ENCODE measurements around the gene PIM3.

PIM3 gene

DNA sequence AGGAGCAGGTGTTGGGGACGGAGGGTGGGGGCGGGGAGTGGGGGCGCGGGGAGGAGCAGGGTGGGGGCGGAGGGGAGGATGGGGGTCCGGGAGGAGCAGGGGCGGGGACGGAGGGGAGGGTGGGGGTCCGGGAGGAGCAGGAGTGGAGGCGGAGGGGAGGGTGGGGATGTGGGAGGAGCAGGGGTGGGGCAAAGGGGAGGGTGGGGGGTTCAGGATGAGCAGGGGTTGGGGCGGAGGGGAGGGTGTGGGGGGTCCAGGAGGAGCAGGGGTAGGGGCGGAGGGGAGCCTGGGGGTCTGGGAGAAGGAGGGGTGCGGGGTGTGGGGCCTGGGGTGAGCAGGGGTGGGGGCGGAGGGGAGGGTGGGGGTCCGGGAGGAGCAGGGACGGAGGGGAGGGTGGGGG lies 25.0 kb upstream of the PIM3 start:
- H3K27ac ChIP-seq (ENCODE audit: low read length, poor library complexity, severe bottlenecking), result no peak overlapping the region
- WGBS, result 0% methylated on average over 1 of the region's 16 CpGs
- DNase-seq, result no peak
- H2BK15ac ChIP-seq (ENCODE audit: low read depth, poor library complexity, severe bottlenecking), result no peak overlapping the region
- peaks cover 0 to 5% of the 10 kb centered on the region in 2 experiments for H3K36me3 ChIP-seq (ENCODE audit: control insufficient read depth in 1 of 2, insufficient read depth in 2 of 2, low read depth in 1 of 2, low read length in 2 of 2)
- H3K9ac ChIP-seq (ENCODE audit: low read length), result no peak overlapping the region
- H3K9me3 ChIP-seq (ENCODE audit: control insufficient read depth, low read length), result no peaks in the 10 kb centered on the region
- no peak overlapping the region for H2AK5ac ChIP-seq (ENCODE audit: low read length, severe bottlenecking)
- no peak overlapping the region for H3K4ac ChIP-seq (ENCODE audit: low read depth in 1 of 2, low read length in 2 of 2)
- H3K27me3 ChIP-seq (ENCODE audit: control insufficient read depth in 1 of 2, insufficient read depth in 1 of 2, low read length in 2 of 2), result no peaks in the 10 kb centered on the region
- peak overlapping the region in 1 of 2 experiments; percentile 30 for H3K4me3 ChIP-seq (ENCODE audit: insufficient read depth in 1 of 2, low read depth in 1 of 2, low read length in 2 of 2)
- H2BK120ac ChIP-seq (ENCODE audit: low read depth, low read length), result peak overlapping the region; percentile 67
- no peak overlapping the region for H3K23ac ChIP-seq (ENCODE audit: low read length in 2 of 2)
- no peak overlapping the region for H3K14ac ChIP-seq (ENCODE audit: low read length in 2 of 2)
- peaks cover 38% of the 10 kb centered on the region for H3K4me1 ChIP-seq (ENCODE audit: control insufficient read depth, insufficient read depth, low read depth, low read length)
- H4K8ac ChIP-seq (ENCODE audit: low read length), result no peak overlapping the region
- H3K4me2 ChIP-seq (ENCODE audit: low read length, poor library complexity, severe bottlenecking), result peak overlapping the region; percentile 27
- H3K79me1 ChIP-seq (replicated peaks; ENCODE audit: low read length, poor library complexity, severe bottlenecking), result no peaks in the 10 kb centered on the region
- no peak overlapping the region for H3K18ac ChIP-seq (ENCODE audit: low read depth in 1 of 2, low read length in 2 of 2)
- no peak overlapping the region for H2BK5ac ChIP-seq (ENCODE audit: low read depth, low read length, poor library complexity, severe bottlenecking)
- H2AFZ ChIP-seq (ENCODE audit: low read depth, low read length), result no peak overlapping the region
- H4K91ac ChIP-seq (ENCODE audit: low read length), result no peak overlapping the region
- H2BK12ac ChIP-seq (ENCODE audit: low read length in 2 of 2), result no peak overlapping the region

DNA sequence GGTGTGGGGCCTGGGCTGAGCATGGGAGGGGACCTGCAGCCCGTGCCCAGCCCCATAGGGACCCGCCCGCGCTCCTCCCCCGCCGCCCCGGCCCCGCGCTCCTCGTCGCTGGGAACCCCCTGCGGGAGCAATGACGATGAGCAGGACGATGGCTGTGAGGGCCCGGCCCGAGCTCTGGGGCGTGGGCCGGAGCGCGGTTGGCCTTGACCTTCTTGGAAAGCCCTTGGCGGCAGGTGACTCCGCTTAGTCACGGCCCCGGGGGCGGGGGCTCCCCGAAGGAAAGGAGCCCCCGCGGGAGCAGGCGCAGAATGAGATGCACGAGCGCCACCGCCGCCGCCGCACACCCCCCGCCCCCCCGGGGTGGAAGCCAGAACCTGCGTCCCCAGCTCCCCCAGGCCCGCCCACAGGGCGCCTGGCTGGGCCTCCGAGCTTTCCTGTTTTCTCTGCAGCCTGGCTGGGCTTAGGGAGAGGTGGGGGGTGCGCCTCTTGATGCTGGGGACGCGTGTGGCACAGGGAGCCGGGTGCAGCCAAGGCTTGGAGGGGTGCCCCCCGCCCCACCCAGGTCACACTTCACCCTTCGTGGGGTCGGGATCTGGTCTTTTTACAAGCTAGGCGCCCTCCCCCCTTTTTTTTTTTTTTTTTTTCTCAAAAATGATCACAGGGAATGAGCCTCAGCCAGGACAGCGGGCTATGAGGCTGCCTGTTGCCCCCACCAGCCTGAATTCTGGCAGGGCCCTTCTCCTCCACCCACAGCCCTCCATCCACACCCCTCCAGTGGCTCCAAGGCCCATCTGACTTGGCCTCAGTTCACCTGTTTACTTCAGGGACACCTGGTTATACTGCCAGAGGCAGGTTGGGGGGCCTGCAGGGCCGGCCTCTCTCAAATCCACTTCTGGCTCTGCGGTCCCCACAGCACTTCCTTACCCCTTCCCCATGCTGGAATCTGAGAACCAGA lies 24.3 kb upstream of the PIM3 start:
- H2BK120ac ChIP-seq (ENCODE audit: low read depth, low read length), result peak overlapping the region; percentile 67
- peak overlapping the region; percentile 10 for H4K8ac ChIP-seq (ENCODE audit: low read length)
- H3K36me3 ChIP-seq (ENCODE audit: control insufficient read depth in 1 of 2, insufficient read depth in 2 of 2, low read depth in 1 of 2, low read length in 2 of 2), result peaks cover 0 to 5% of the 10 kb centered on the region in 2 experiments
- no peak overlapping the region for H2AK5ac ChIP-seq (ENCODE audit: low read length, severe bottlenecking)
- H3K4ac ChIP-seq (ENCODE audit: low read depth in 1 of 2, low read length in 2 of 2), result peak overlapping the region in 1 of 2 experiments; percentile 88
- no peaks in the 10 kb centered on the region for H3K9me3 ChIP-seq (ENCODE audit: control insufficient read depth, low read length)
- H3K27ac ChIP-seq (ENCODE audit: low read length, poor library complexity, severe bottlenecking), result no peak overlapping the region
- no peak overlapping the region for H2AFZ ChIP-seq (ENCODE audit: low read depth, low read length)
- H4K91ac ChIP-seq (ENCODE audit: low read length), result peak overlapping the region; percentile 89
- peak overlapping the region; percentile 71 to 89 for H2BK12ac ChIP-seq (ENCODE audit: low read length in 2 of 2)
- no peak overlapping the region for H3K23ac ChIP-seq (ENCODE audit: low read length in 2 of 2)
- DNase-seq, result peak; percentile 94
- H2BK5ac ChIP-seq (ENCODE audit: low read depth, low read length, poor library complexity, severe bottlenecking), result no peak overlapping the region
- peak overlapping the region; percentile 77 for H3K4me2 ChIP-seq (ENCODE audit: low read length, poor library complexity, severe bottlenecking)
- H3K4me3 ChIP-seq (ENCODE audit: insufficient read depth in 1 of 2, low read depth in 1 of 2, low read length in 2 of 2), result peak overlapping the region in 1 of 2 experiments; percentile 34
- peaks cover 34% of the 10 kb centered on the region for H3K4me1 ChIP-seq (ENCODE audit: control insufficient read depth, insufficient read depth, low read depth, low read length)
- H3K18ac ChIP-seq (ENCODE audit: low read depth in 1 of 2, low read length in 2 of 2), result peak overlapping the region; percentile 56 to 79
- H3K27me3 ChIP-seq (ENCODE audit: control insufficient read depth in 1 of 2, insufficient read depth in 1 of 2, low read length in 2 of 2), result no peaks in the 10 kb centered on the region
- H3K14ac ChIP-seq (ENCODE audit: low read length in 2 of 2), result no peak overlapping the region
- H3K9ac ChIP-seq (ENCODE audit: low read length), result peak overlapping the region; percentile 11
- H3K79me1 ChIP-seq (replicated peaks; ENCODE audit: low read length, poor library complexity, severe bottlenecking), result no peaks in the 10 kb centered on the region
- H2BK15ac ChIP-seq (ENCODE audit: low read depth, poor library complexity, severe bottlenecking), result no peak overlapping the region
- WGBS, result 11% methylated on average over 41 of the region's 52 CpGs

DNA sequence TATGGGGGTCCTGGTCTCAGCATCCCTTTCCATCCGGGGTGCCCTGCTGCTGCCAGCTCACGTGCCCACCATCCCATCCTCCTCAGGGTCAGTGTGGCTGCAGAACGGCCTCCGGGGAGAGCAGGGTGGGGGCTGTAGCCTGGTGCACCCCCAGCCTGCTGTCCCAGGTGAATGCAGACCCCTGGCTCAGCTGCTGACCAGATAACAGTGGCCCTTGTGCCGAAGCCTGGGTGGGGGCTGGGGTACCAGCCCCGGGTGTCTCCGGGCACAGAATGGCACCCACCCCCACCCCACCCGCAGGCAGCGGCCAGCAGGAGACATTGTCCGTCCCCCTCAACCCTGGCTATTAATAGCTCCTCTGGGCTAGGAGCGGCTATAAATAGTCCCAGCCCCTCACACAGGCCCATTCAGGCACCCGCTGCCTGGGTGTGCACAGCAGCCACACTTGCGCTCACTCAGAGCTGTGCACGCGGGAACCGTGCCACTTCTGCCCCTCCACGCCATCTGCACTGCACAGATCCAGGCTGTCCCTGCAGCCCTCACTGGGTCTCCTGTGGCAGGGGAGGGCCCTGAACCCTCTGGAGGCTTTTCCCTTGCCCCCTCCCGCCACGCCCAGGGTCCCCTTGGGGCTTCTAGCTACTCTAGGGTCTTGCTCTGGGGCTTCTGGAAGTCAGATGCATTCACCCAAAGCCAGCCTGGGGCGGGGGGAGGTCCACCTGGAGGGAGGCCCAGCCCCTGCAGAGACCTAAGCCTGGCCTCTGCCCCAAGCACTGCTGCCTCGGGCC lies 23.4 kb upstream of the PIM3 start:
- DNase-seq, result peak; percentile 75
- H3K4me1 ChIP-seq (ENCODE audit: control insufficient read depth, insufficient read depth, low read depth, low read length), result peaks cover 34% of the 10 kb centered on the region
- no peaks in the 10 kb centered on the region for H3K9me3 ChIP-seq (ENCODE audit: control insufficient read depth, low read length)
- no peak overlapping the region for H2BK5ac ChIP-seq (ENCODE audit: low read depth, low read length, poor library complexity, severe bottlenecking)
- peak overlapping the region; percentile 71 to 81 for H2BK12ac ChIP-seq (ENCODE audit: low read length in 2 of 2)
- H3K23ac ChIP-seq (ENCODE audit: low read length in 2 of 2), result no peak overlapping the region
- WGBS, result 86% methylated on average over 21 of the region's 21 CpGs
- H3K4ac ChIP-seq (ENCODE audit: low read depth in 1 of 2, low read length in 2 of 2), result peak overlapping the region; percentile 29 to 88
- H3K79me1 ChIP-seq (replicated peaks; ENCODE audit: low read length, poor library complexity, severe bottlenecking), result no peaks in the 10 kb centered on the region
- H3K14ac ChIP-seq (ENCODE audit: low read length in 2 of 2), result peak overlapping the region in 1 of 2 experiments; percentile 89
- H2BK120ac ChIP-seq (ENCODE audit: low read depth, low read length), result peak overlapping the region; percentile 42
- peak overlapping the region; percentile 6 for H2BK15ac ChIP-seq (ENCODE audit: low read depth, poor library complexity, severe bottlenecking)
- no peak overlapping the region for H3K4me2 ChIP-seq (ENCODE audit: low read length, poor library complexity, severe bottlenecking)
- peak overlapping the region; percentile 61 for H2AK5ac ChIP-seq (ENCODE audit: low read length, severe bottlenecking)
- peak overlapping the region; percentile 11 for H3K9ac ChIP-seq (ENCODE audit: low read length)
- peak overlapping the region in 1 of 2 experiments; percentile 24 for H3K4me3 ChIP-seq (ENCODE audit: insufficient read depth in 1 of 2, low read depth in 1 of 2, low read length in 2 of 2)
- H4K8ac ChIP-seq (ENCODE audit: low read length), result peak overlapping the region; percentile 35
- H3K27ac ChIP-seq (ENCODE audit: low read length, poor library complexity, severe bottlenecking), result no peak overlapping the region
- no peak overlapping the region for H2AFZ ChIP-seq (ENCODE audit: low read depth, low read length)
- H3K27me3 ChIP-seq (ENCODE audit: control insufficient read depth in 1 of 2, insufficient read depth in 1 of 2, low read length in 2 of 2), result no peaks in the 10 kb centered on the region
- peaks cover 0 to 5% of the 10 kb centered on the region in 2 experiments for H3K36me3 ChIP-seq (ENCODE audit: control insufficient read depth in 1 of 2, insufficient read depth in 2 of 2, low read depth in 1 of 2, low read length in 2 of 2)
- peak overlapping the region; percentile 58 to 71 for H3K18ac ChIP-seq (ENCODE audit: low read depth in 1 of 2, low read length in 2 of 2)
- peak overlapping the region; percentile 89 for H4K91ac ChIP-seq (ENCODE audit: low read length)

Data from mesenchymal stem cell (in vitro differentiated cells and primary cell).